Fibroblast of lung (primary cell): ENCODE measurements around the gene MCTP2.

Experiments used
- CTCF ChIP-seq, 2 donors: IDR thresholded peaks in 1 of 2; conservative IDR thresholded peaks in 1 of 2; 1 replicate in 1 of 2; 2 replicates in 1 of 2; pipeline ENCODE4 v1.5.1; 2011 to 2012; ENCODE audit warnings: low read length in 2 of 2, control low read depth in 1 of 2, inconsistent platforms in 1 of 2, low read depth in 1 of 2, mild to moderate bottlenecking in 1 of 2
- EZH2 ChIP-seq: IDR thresholded peaks from 2 replicates; pipeline ENCODE4 v1.5.1; 2012; ENCODE audit warnings: low read length, control low read depth, mild to moderate bottlenecking; ENCODE audit errors: missing control alignments

DNA sequence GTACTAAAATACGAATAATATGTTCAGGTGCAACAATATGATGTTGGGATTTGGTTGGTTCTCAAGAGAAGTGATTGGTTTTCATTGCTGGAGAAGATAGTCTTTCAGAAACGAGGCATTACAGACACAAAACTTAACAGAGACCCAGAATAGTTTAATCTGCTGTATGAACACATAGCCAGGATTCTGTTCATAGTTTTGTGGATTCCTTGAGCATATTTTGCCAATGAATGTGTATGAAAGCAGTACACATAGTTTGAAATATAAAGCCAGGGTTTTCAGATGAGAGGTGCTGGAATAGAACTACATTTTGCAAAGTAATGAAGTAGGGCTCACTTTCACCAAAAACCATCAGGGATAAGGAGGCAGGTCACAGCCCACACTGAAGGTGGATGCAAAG lies 5.7 kb upstream of the MCTP2 start:
- TF ChIP-seq EZH2, result no peak
- TF ChIP-seq CTCF (conservative IDR thresholded peaks at IDR 0.05 in 1 of 2, IDR thresholded peaks at IDR 0.05 in 1 of 2; ENCODE audit: low read depth in 1 of 2, low read length in 2 of 2), result no peak
